ENCODE data around the gene MRPL53. TPM values are rescaled to one million over a fixed set of nuclear protein-coding genes. Genes with fewer than 3 reads are reported as not detected.

Gene MRPL53
- total RNA-seq, 1 experiment from 2014 or later, result 86.9 TPM

GRCh38 chr2:74491648-74492544 lies 19.4 kb upstream of the MRPL53 start:
- H3K9me2 ChIP-seq (replicated peaks; ENCODE audit: low read length), result no peaks in the 10 kb centered on the region
- no peak overlapping the region for H3K27ac ChIP-seq (ENCODE audit: low read length)
- H3K4me1 ChIP-seq (ENCODE audit: insufficient read depth, low read length), result peaks cover 9% of the 10 kb centered on the region
- ATAC-seq (no peak), DNase-seq (no peak)
- H3K36me3 ChIP-seq (ENCODE audit: low read depth, low read length), result peaks cover 28% of the 10 kb centered on the region
- no peaks in the 10 kb centered on the region for H3K9me3 ChIP-seq (ENCODE audit: low read length)
- H2AFZ ChIP-seq (ENCODE audit: low read length), result no peak overlapping the region
- intact Hi-C loops (cut with micrococcal nuclease), result no loop called here
- TF ChIP-seq CTCF (conservative IDR thresholded peaks at IDR 0.05; ENCODE audit: low read depth, low read length), result no peak
- no peak for TF ChIP-seq EZH2 (IDR thresholded peaks at IDR 0.05; ENCODE audit: low read length, unreplicated experiment)
- TF ChIP-seq EZH2phosphoT487 (IDR thresholded peaks at IDR 0.05; ENCODE audit: borderline replicate concordance, low read length), result no peak
- ChIA-PET CTCF (no interaction called here), POLR2A (ENCODE audit: unreplicated experiment) (no interaction called here)
- H4K20me1 ChIP-seq (ENCODE audit: low read length), result no peaks in the 10 kb centered on the region
- H3K4me2 ChIP-seq (ENCODE audit: low read length), result no peak overlapping the region
- H3K9ac ChIP-seq (ENCODE audit: low read length), result no peak overlapping the region
- H3F3A ChIP-seq (ENCODE audit: low read length, unreplicated experiment), result no peaks in the 10 kb centered on the region
- no peak overlapping the region for H3K4me3 ChIP-seq (ENCODE audit: low read length)
- no peaks in the 10 kb centered on the region for H3K79me2 ChIP-seq (ENCODE audit: low read length)
- no TSS peak for BruUV-seq (replicated peaks)
- no peaks in the 10 kb centered on the region for H3K27me3 ChIP-seq (ENCODE audit: low read length)

GRCh38 chr2:74489906-74490305 lies 17.4 kb upstream of the MRPL53 start:
- Histone ChIP-seq H3K4me3 (ENCODE audit: low read length) (no peak overlapping the region), H2AFZ (ENCODE audit: low read length) (no peak overlapping the region), H3K36me3 (ENCODE audit: low read depth, low read length) (peaks cover 28% of the 10 kb centered on the region), H3K9me2 (replicated peaks; ENCODE audit: low read length) (no peaks in the 10 kb centered on the region), H3K4me1 (ENCODE audit: insufficient read depth, low read length) (peaks cover 9% of the 10 kb centered on the region), H3F3A (ENCODE audit: low read length, unreplicated experiment) (no peaks in the 10 kb centered on the region), H4K20me1 (ENCODE audit: low read length) (no peaks in the 10 kb centered on the region), H3K4me2 (ENCODE audit: low read length) (no peak overlapping the region), H3K27ac (ENCODE audit: low read length) (no peak overlapping the region), H3K9ac (ENCODE audit: low read length) (no peak overlapping the region), H3K27me3 (ENCODE audit: low read length) (no peaks in the 10 kb centered on the region), H3K79me2 (ENCODE audit: low read length) (no peaks in the 10 kb centered on the region), H3K9me3 (ENCODE audit: low read length) (no peaks in the 10 kb centered on the region)
- ATAC-seq (no peak), DNase-seq (no peak)
- no TSS peak for BruUV-seq (replicated peaks)
- intact Hi-C loops (cut with micrococcal nuclease), result no loop called here
- ChIA-PET CTCF (no interaction called here), POLR2A (ENCODE audit: unreplicated experiment) (no interaction called here)
- TF ChIP-seq EZH2 (IDR thresholded peaks at IDR 0.05; ENCODE audit: low read length, unreplicated experiment) (no peak), EZH2phosphoT487 (IDR thresholded peaks at IDR 0.05; ENCODE audit: borderline replicate concordance, low read length) (no peak), CTCF (conservative IDR thresholded peaks at IDR 0.05; ENCODE audit: low read depth, low read length) (no peak)

Data from PC-3 (cell line).